B cell (primary cell): ENCODE results near the gene HOXA2. TPM values are rescaled to one million over a fixed set of nuclear protein-coding genes. Genes with fewer than 3 reads are reported as not detected.

Source experiments
- ATAC-seq: fragments of 200-7000 bp; cut with Tn5 transposase; one replicate; pipeline ENCODE4 v1.10.0; 2021; ENCODE audit warnings: low read depth, mild to moderate bottlenecking, moderate number of reproducible peaks, moderate library complexity
- CTCF ChIA-PET: fragments of 350-600 bp; sonication (Branson Sonifier 250); formaldehyde crosslinking; loops from one replicate; lab custom pipeline; 2021; ENCODE audit warnings: antibody characterized with exemption, inconsistent platforms; lab: Charles Lee
- POLR2A ChIA-PET: fragments of 350-600 bp; sonication (Branson Sonifier 250); formaldehyde crosslinking; loops from one replicate; lab custom pipeline; 2021; ENCODE audit warnings: antibody characterized with exemption; lab: Charles Lee
- DNase-seq: peaks from one replicate; pipeline ENCODE4 v3.0.0; 2013
- H2AFZ ChIP-seq: 2 replicates; pipeline ENCODE4 v1.6.1; 2012; ENCODE audit warnings: mild to moderate bottlenecking, low read depth, low read length; ENCODE audit not compliant: insufficient read depth, poor library complexity, severe bottlenecking
- H3K27ac ChIP-seq, 2 donors: 1 replicate in 1 of 2; 2 replicates in 1 of 2; pipeline ENCODE4 v1.5.1; 2012 to 2013; ENCODE audit warnings: low read length in 2 of 2, mild to moderate bottlenecking in 2 of 2, moderate library complexity in 1 of 2
- H3K27me3 ChIP-seq, 4 experiments: fragments of 200-600 bp in 1 of 4; sonication (generic) in 1 of 4; replicated peaks in 1 of 4; 1 replicate in 2 of 4; 2 replicates in 2 of 4; pipeline versions ENCODE4 v1.6.1 to v1.7.0; 2013 to 2016; ENCODE audit warnings: low read length in 3 of 4, mild to moderate bottlenecking in 2 of 4, mixed read lengths in 1 of 4, moderate library complexity in 1 of 4; ENCODE audit not compliant: insufficient read depth in 4 of 4, control insufficient read depth in 3 of 4; ENCODE audit errors: control extremely low read depth in 1 of 4
- H3K36me3 ChIP-seq, 2 experiments: replicated peaks in 1 of 2; 1 replicate in 1 of 2; 2 replicates in 1 of 2; pipeline versions ENCODE4 v1.6.1 to v1.7.1; 2013; ENCODE audit warnings: low read length in 1 of 2; ENCODE audit not compliant: insufficient read depth in 2 of 2, control insufficient read depth in 1 of 2; ENCODE audit errors: control extremely low read depth in 1 of 2, extremely low read depth in 1 of 2
- H3K4me1 ChIP-seq, 2 donors: fragments of 200-600 bp in 1 of 2; sonication (generic) in 1 of 2; 1 replicate in 1 of 2; 2 replicates in 1 of 2; pipeline versions ENCODE4 v1.5.1 to v1.6.1; 2013 to 2017; ENCODE audit warnings: low read length in 2 of 2; ENCODE audit not compliant: control insufficient read depth in 2 of 2, insufficient read depth in 2 of 2
- H3K4me2 ChIP-seq: replicated peaks from 2 replicates; pipeline ENCODE3; 2012; ENCODE audit warnings: mild to moderate bottlenecking, low read depth, low read length; ENCODE audit not compliant: poor library complexity, severe bottlenecking
- H3K4me3 ChIP-seq, 5 experiments: fragments of 200-600 bp in 1 of 5; sonication (generic) in 1 of 5; 1 replicate in 3 of 5; 2 replicates in 2 of 5; pipeline versions ENCODE4 v1.5.1 to v1.7.0; 2011 to 2016; ENCODE audit warnings: low read length in 4 of 5, mild to moderate bottlenecking in 4 of 5, low read depth in 2 of 5, control low read depth in 1 of 5, moderate library complexity in 1 of 5; ENCODE audit not compliant: insufficient read depth in 1 of 5; ENCODE audit errors: control extremely low read depth in 1 of 5, extremely low read depth in 1 of 5
- H3K79me2 ChIP-seq: fragments of 200-600 bp; sonication (generic); one replicate; pipeline ENCODE4 v1.6.0; 2016; ENCODE audit warnings: low read length; ENCODE audit not compliant: control insufficient read depth, insufficient read depth
- H3K9ac ChIP-seq: fragments of 200-600 bp; sonication (generic); 2 replicates; pipeline ENCODE4 v1.6.1; 2017; ENCODE audit warnings: mild to moderate bottlenecking, low read length, moderate library complexity
- H3K9me3 ChIP-seq, 3 donors: one replicate each; pipeline versions ENCODE4 v1.6.1 to v1.7.1; 2013; ENCODE audit warnings: low read length in 2 of 3; ENCODE audit not compliant: control insufficient read depth in 2 of 3, insufficient read depth in 1 of 3; ENCODE audit errors: control extremely low read depth in 1 of 3
- H4K20me1 ChIP-seq: 2 replicates; pipeline ENCODE4 v1.6.0; 2012; ENCODE audit warnings: mild to moderate bottlenecking, low read length; ENCODE audit not compliant: insufficient read depth, control insufficient read depth, poor library complexity, severe bottlenecking
- H3K27ac Mint-ChIP-seq: one replicate; pipeline ENCODE4 v1.8.0; 2021; ENCODE audit warnings: mixed read lengths
- H3K27me3 Mint-ChIP-seq: one replicate; pipeline ENCODE4 v1.8.0; 2021; ENCODE audit warnings: mixed read lengths
- H3K4me1 Mint-ChIP-seq: one replicate; pipeline ENCODE4 v1.8.0; 2021; ENCODE audit warnings: mixed read lengths
- H3K4me3 Mint-ChIP-seq: one replicate; pipeline ENCODE4 v1.8.0; 2021; ENCODE audit warnings: mixed read lengths
- H3K9me3 Mint-ChIP-seq: one replicate; pipeline ENCODE4 v1.8.0; 2022; ENCODE audit warnings: mixed read lengths; ENCODE audit not compliant: insufficient read depth
- EZH2 ChIP-seq: IDR thresholded peaks from 2 replicates; pipeline ENCODE4 v1.6.1; 2012; ENCODE audit warnings: borderline replicate concordance, low read depth, mild to moderate bottlenecking, moderate library complexity, low read length; ENCODE audit not compliant: insufficient read depth, poor library complexity, severe bottlenecking
- WGBS: methylation state at CpG from one replicate; pipeline ENCODE4 v1.1.5; 2013; ENCODE audit warnings: missing lambda C conversion rate; ENCODE audit not compliant: insufficient coverage; 5-methylcytosine and 5-hydroxymethylcytosine counted together
- intact Hi-C: fragments of 100-400 bp; cut with micrococcal nuclease; formaldehyde crosslinking; loops from one replicate; pipeline ENCODE4 v1.10.0; 2022
- polyA plus RNA-seq: library from polyadenylated mRNA; depleted of rRNA; stranded (reverse); fragments of >200 nt; gene quantifications from 2 replicates; pipeline ENCODE4 v1.2.3, GENCODE V29; 2012
- total RNA-seq, 2 donors: library from RNA; stranded (reverse); fragments of 120-200 nt in 1 of 2; gene quantifications; 1 replicate in 1 of 2; 2 replicates in 1 of 2; pipeline versions ENCODE4 v1.2.3 to v1.2.4, GENCODE V29; 2013 to 2022
- TF ChIP-seq, protein P1 (sequence below): fragments of 200-600 bp; IDR thresholded peaks from one replicate; pipeline ENCODE4 v1.8.0; 2022; ENCODE audit warnings: antibody characterized with exemption, mild to moderate bottlenecking

Gene HOXA2
- total and polyA plus RNA-seq, 2 donors (not counting 1 experiment from before 2014, with no cell fraction given) = not detected

DNA sequence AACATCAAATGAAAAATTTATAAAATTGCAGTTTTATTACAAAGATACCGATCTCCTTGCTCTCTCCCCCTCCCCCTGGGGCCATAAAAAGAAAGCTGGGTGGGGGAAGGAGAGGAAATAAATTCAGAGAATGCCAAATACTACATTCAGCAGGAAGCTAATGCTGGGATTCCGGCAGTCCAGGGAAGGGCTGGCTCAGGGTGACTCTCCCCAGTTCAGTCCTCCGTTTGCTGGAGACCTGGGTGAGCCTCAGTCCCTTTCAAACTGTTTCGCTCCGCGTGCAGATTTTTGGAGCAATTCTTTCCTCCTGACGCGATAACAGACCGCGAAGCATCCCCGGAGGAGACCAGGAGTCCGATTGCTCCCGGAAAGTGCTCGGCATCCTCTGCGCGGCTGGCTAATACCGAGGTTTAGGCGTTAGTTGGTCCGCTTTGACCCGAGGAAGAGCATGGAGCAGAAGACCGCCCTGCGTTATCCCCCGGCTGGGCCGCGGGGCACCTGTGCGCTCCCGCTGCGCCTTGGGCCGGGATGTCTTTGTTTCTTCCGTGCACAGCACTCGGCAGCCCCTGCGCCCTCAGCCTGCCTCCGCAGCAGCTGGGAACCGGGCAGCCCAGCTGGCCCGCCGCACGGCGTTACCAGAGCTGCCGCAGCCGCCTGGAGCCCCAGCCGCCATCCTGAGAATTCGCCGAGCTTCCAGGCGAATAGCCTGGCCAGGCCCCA, 3.9 kb upstream of the HOXA2 start:
- H3K27ac ChIP-seq = no peak overlapping the region
- H3K4me3 Mint-ChIP-seq = no peak overlapping the region
- peaks cover 13 to 19% of the 10 kb centered on the region in 2 donors for H3K4me1 ChIP-seq
- H3K27ac Mint-ChIP-seq = no peak overlapping the region
- DNase-seq (no peak), ATAC-seq (no peak)
- WGBS = 95% methylated on average over 43 of the region's 44 CpGs
- peaks cover 18% of the 10 kb centered on the region for H3K4me1 Mint-ChIP-seq
- H3K9ac ChIP-seq = no peak overlapping the region
- H3K9me3 Mint-ChIP-seq = no peaks in the 10 kb centered on the region
- TF ChIP-seq, protein P1, sequence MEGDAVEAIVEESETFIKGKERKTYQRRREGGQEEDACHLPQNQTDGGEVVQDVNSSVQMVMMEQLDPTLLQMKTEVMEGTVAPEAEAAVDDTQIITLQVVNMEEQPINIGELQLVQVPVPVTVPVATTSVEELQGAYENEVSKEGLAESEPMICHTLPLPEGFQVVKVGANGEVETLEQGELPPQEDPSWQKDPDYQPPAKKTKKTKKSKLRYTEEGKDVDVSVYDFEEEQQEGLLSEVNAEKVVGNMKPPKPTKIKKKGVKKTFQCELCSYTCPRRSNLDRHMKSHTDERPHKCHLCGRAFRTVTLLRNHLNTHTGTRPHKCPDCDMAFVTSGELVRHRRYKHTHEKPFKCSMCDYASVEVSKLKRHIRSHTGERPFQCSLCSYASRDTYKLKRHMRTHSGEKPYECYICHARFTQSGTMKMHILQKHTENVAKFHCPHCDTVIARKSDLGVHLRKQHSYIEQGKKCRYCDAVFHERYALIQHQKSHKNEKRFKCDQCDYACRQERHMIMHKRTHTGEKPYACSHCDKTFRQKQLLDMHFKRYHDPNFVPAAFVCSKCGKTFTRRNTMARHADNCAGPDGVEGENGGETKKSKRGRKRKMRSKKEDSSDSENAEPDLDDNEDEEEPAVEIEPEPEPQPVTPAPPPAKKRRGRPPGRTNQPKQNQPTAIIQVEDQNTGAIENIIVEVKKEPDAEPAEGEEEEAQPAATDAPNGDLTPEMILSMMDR = no peak
- TF ChIP-seq EZH2 = no peak
- no peaks in the 10 kb centered on the region for H3K79me2 ChIP-seq
- no peaks in the 10 kb centered on the region for H3K36me3 ChIP-seq
- ChIA-PET POLR2A (no interaction called here), CTCF (interaction anchor here (1.0 to 1.7 kb wide), 2 partner anchors 33 to 55 kb away, joined by 3 to 4 read pairs; no protein-coding TSS in a partner anchor)
- no peak overlapping the region for H3K4me3 ChIP-seq
- H3K9me3 ChIP-seq = peaks cover 0 to 36% (median 0%) of the 10 kb centered on the region in 3 donors
- H3K27me3 ChIP-seq = peaks cover 0 to 42% (median 32%) of the 10 kb centered on the region in 4 experiments
- H4K20me1 ChIP-seq = no peaks in the 10 kb centered on the region
- no peak overlapping the region for H3K4me2 ChIP-seq
- H2AFZ ChIP-seq = no peak overlapping the region
- intact Hi-C loops = no loop called here
- H3K27me3 Mint-ChIP-seq = peaks cover 44% of the 10 kb centered on the region
